Central memory CD8-positive, alpha-beta T cell (primary cell): ENCODE data around the gene TSPAN11.

Source experiments
- ATAC-seq: fragments of 150-1000 bp; cut with Tn5 transposase; replicated peaks from 2 replicates; pipeline ENCODE4 v1.10.0; 2022; ENCODE audit warnings: mild to moderate bottlenecking, moderate FRiP score, moderate number of reproducible peaks; ENCODE audit not compliant: poor library complexity, severe bottlenecking; ENCODE audit errors: extremely low read depth
- DNase-seq, 2 donors: peaks; one replicate each; pipeline ENCODE4 v3.0.0; 2021; ENCODE audit warnings: low spot score in 2 of 2
- H3K27ac Mint-ChIP-seq: one replicate; pipeline ENCODE4 v1.8.0; 2022; ENCODE audit warnings: low read depth, mild to moderate bottlenecking, moderate library complexity, mixed read lengths
- H3K27me3 Mint-ChIP-seq: one replicate; pipeline ENCODE4 v1.8.0; 2022; ENCODE audit warnings: mixed read lengths
- H3K36me3 Mint-ChIP-seq: one replicate; pipeline ENCODE4 v1.8.0; 2022; ENCODE audit warnings: mild to moderate bottlenecking, moderate library complexity, mixed read lengths; ENCODE audit not compliant: insufficient read depth
- H3K4me1 Mint-ChIP-seq: one replicate; pipeline ENCODE4 v1.8.0; 2022; ENCODE audit warnings: mixed read lengths
- H3K4me3 Mint-ChIP-seq: one replicate; pipeline ENCODE4 v1.8.0; 2022; ENCODE audit warnings: mild to moderate bottlenecking, moderate library complexity, mixed read lengths
- H3K9me3 Mint-ChIP-seq: one replicate; pipeline ENCODE4 v1.8.0; 2022; ENCODE audit warnings: mixed read lengths

Gene TSPAN11

DNA sequence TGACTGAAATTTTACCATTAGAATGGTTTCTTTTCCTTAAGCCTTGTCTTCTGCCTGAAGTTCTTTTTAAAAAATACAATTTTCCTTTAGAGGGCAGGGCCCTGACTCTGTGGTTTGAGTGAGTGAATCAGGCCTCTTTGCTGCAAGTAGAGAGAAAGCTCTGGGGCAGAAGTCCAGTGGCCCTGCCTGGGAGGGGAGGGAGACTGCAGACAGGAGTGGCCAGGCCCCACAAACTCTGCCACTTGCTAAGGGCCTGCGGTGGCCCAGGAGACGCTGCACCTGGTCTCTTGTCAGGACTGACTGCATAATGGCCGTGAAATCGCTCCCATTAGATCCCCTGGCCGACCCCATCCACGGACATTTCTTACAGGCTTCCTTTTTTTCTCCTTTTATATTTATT lies 25.5 kb downstream of the TSPAN11 start:
- DNase-seq (no peak), ATAC-seq (no peak)
- H3K27me3 Mint-ChIP-seq = peaks cover 32% of the 10 kb centered on the region
- H3K4me1 Mint-ChIP-seq = peaks cover 5% of the 10 kb centered on the region
- no peak overlapping the region for H3K27ac Mint-ChIP-seq
- H3K36me3 Mint-ChIP-seq = no peaks in the 10 kb centered on the region
- no peak overlapping the region for H3K4me3 Mint-ChIP-seq
- no peaks in the 10 kb centered on the region for H3K9me3 Mint-ChIP-seq

DNA sequence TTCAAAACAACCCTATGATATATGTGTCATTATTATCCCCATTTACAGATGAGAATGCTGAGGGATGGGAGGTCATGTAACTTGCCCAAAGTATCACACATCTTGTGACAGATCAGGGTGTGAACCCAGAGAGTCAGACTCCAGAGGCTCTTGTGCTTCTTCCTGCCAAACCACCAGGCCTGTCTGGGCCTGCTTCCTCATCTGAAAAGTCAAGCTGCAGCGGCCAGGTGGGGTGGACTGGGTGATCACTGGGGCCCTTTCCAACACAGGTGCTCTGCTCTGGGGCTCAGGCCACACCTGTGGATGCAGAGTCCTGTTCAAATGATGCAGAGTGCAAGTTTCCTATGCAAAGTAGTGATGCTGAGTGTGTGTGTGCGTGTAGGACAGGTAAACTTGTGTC lies 26.7 kb downstream of the TSPAN11 start:
- Mint-ChIP-seq H3K4me1 (peaks cover 5% of the 10 kb centered on the region), H3K27me3 (peaks cover 40% of the 10 kb centered on the region), H3K9me3 (no peaks in the 10 kb centered on the region), H3K27ac (no peak overlapping the region), H3K36me3 (no peaks in the 10 kb centered on the region), H3K4me3 (no peak overlapping the region)
- DNase-seq (no peak), ATAC-seq (no peak)

GRCh38 chr12:30953951-30954751 lies 27.6 kb downstream of the TSPAN11 start:
- Mint-ChIP-seq H3K27me3 (peaks cover 42% of the 10 kb centered on the region), H3K4me3 (no peak overlapping the region), H3K4me1 (peaks cover 5% of the 10 kb centered on the region), H3K27ac (no peak overlapping the region), H3K36me3 (no peaks in the 10 kb centered on the region), H3K9me3 (no peaks in the 10 kb centered on the region)
- DNase-seq = no peak
- no peak for ATAC-seq

DNA sequence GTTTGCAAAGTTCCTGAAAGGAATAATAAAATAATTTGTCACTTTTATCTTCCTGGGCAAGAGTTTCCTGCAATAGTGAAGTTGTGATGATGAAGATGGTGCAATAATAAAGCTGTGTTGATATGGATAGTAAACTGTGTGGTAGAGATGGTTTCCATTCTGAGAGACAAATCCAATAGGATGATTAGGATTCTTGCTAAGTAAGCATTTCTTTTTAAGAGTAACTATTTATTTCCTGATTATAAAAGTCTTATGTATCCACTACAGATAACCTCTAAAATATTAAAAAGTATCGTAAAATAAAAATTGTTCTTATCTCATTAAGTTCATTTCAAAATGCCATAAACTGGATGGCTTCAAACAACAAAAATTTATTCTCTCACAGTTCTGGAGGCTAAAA lies 28.7 kb downstream of the TSPAN11 start:
- ATAC-seq = no peak
- Mint-ChIP-seq H3K36me3 (no peaks in the 10 kb centered on the region), H3K27me3 (peaks cover 42% of the 10 kb centered on the region), H3K4me3 (no peak overlapping the region), H3K9me3 (no peaks in the 10 kb centered on the region), H3K4me1 (peaks cover 5% of the 10 kb centered on the region), H3K27ac (no peak overlapping the region)
- DNase-seq = no peak

DNA sequence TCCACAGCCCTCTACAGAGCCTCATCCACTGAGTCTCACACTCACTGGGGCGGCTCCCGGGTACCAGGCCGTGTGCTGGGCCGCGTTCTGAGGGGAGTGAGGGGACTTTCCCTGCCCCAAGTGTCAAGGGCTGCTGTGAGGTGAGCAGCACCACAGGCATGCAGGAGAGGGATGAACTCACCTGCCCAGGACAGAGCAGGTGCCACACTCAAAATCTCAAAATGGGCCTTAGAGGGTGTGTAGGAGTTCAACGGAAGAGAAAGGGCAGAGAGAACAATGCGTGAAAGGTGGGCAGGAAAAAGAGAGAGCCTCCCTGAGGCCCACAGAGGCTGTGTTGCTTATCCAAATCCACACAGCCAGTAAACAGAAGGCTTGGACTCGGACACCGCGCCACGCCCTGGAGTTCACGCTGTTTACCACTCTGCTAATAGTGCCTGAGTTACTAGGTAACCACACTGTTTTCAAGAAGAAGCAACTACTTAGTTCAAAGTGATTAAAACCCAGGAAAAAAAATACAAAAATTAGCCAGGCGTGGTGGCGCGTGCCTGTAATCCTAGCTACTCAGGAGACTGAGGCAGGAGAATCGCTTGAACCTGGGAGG lies 32.7 kb downstream of the TSPAN11 start:
- Mint-ChIP-seq H3K36me3 (no peaks in the 10 kb centered on the region), H3K27ac (no peak overlapping the region), H3K4me1 (no peaks in the 10 kb centered on the region), H3K9me3 (no peaks in the 10 kb centered on the region), H3K27me3 (peaks cover 33% of the 10 kb centered on the region), H3K4me3 (no peak overlapping the region)
- no peak for ATAC-seq
- DNase-seq = no peak

DNA sequence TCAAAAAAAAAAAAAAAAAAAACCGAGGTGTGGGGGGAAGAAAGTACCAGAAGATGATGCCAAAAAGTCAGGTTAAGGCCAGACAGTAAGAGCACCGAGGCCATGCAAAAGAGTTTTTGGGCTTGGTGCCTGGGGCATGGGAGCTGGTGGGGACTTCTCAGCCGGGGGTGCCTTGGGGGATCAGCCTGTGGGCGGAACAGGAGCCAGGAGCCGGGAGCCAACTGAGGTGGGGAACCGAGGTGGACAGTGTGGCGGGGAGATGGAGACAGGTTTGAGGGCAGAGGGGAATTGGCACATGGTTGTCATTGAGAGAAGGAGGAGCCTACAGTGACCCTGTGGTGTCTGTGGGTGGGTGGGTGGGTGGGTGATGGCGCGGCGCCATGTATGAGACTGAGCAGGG lies 33.2 kb downstream of the TSPAN11 start:
- peaks cover 33% of the 10 kb centered on the region for H3K27me3 Mint-ChIP-seq
- no peak for DNase-seq
- H3K27ac Mint-ChIP-seq = no peak overlapping the region
- no peak overlapping the region for H3K4me3 Mint-ChIP-seq
- no peaks in the 10 kb centered on the region for H3K4me1 Mint-ChIP-seq
- ATAC-seq = no peak
- H3K9me3 Mint-ChIP-seq = no peaks in the 10 kb centered on the region
- H3K36me3 Mint-ChIP-seq = no peaks in the 10 kb centered on the region

DNA sequence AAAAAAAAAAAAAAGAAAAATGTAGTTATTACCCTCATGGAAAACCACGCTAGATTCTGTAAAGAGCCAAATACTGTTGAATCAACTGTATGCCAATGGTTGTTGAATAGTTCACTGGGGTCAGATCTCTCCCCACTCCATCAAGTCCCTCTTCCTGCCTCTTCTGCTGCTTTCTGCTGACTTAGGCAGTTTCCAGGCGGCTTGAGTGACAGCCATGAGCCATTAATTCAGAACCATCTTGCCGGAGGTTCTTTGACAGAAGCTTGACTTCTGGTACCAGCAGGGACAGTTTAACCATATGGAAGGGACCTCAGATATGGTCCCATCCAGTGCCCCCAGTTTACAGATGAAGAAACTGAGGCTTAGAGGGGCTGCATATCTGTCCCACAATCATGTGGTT lies 34.5 kb downstream of the TSPAN11 start:
- Mint-ChIP-seq H3K27ac (no peak overlapping the region), H3K36me3 (peaks cover 2% of the 10 kb centered on the region), H3K4me1 (no peaks in the 10 kb centered on the region), H3K4me3 (no peak overlapping the region), H3K27me3 (peaks cover 43% of the 10 kb centered on the region), H3K9me3 (no peaks in the 10 kb centered on the region)
- no peak for ATAC-seq
- no peak for DNase-seq

DNA sequence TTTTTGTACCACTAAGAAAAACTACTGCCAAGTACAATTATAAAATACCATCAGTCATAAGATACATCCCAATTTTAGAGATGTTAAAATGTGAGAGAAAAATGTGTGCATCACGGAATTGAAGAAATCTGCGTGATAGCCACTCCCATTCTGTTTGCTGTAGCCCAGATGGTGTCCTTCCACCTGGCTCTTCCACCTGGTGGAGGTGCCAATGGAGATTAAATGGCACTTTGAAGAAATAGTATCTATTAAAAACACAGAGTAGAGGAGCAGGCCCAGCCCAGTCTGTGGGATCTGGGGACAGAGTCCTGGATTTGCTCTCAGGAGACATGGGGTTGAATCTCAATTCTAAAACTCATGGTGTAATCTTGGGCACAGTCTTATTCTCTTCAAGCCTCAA lies 35.5 kb downstream of the TSPAN11 start:
- H3K4me3 Mint-ChIP-seq = no peak overlapping the region
- DNase-seq (no peak), ATAC-seq (no peak)
- no peaks in the 10 kb centered on the region for H3K9me3 Mint-ChIP-seq
- H3K4me1 Mint-ChIP-seq = no peaks in the 10 kb centered on the region
- peaks cover 2% of the 10 kb centered on the region for H3K36me3 Mint-ChIP-seq
- peaks cover 50% of the 10 kb centered on the region for H3K27me3 Mint-ChIP-seq
- no peak overlapping the region for H3K27ac Mint-ChIP-seq

GRCh38 chr12:30963709-30964564 lies 37.4 kb downstream of the TSPAN11 start:
- ATAC-seq (no peak), DNase-seq (no peak)
- H3K9me3 Mint-ChIP-seq = no peaks in the 10 kb centered on the region
- H3K4me3 Mint-ChIP-seq = no peak overlapping the region
- H3K27ac Mint-ChIP-seq = no peak overlapping the region
- no peaks in the 10 kb centered on the region for H3K4me1 Mint-ChIP-seq
- H3K27me3 Mint-ChIP-seq = peaks cover 36% of the 10 kb centered on the region
- H3K36me3 Mint-ChIP-seq = peaks cover 2% of the 10 kb centered on the region

DNA sequence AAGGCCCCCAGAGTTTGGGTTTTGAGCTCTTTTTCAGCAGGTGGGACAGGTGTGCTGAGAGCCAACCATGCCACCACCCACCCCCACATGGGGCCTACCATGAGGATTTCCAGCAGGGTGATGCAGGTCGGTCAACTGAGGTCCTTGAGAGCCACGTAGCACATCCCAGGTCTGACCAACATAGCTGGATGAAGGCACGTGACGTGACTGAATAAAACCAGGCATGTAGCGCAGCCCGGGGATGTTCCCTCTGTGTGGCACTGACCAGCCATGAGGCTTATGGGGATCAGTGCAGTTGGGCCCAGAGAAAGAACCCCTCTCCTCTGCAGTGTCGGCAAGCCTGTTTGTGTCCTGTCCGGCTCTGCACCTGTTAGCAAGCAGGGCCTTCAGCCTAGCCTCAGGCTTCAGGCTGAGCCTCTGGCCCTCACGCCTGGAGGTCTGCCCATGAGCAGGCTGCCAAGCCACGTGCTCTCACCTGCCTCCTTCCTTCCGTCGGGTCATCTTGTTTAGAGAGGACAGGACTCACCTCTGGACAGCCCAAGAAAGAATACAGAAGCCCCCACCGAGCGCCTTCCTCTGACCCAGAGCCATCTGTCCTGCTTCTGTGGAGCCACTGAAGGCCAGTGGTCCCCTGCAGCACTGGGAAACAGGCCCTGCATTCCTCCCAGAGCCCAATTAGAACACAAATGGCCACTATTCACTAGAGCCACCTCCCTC lies 38.5 kb downstream of the TSPAN11 start:
- Mint-ChIP-seq H3K36me3 (peaks cover 4% of the 10 kb centered on the region), H3K9me3 (no peaks in the 10 kb centered on the region)
- no peak for ATAC-seq

DNA sequence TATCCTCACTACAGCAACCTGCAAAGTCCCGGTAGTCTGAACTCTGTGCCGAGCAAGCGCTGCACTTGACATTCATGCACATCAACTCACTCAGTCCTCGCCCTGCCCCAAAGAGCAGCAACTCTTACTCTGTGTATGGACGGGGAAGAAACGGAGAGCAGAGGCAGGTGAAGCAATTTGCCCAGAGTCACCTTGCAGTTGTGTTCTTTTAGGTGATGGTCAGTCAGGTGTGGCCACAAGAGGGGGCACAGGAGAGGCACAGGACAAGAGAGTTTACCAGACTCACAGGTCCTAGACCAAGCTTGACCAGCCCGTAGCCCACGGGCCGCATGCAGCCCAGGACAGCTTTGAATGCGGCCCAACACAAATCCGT lies 39.1 kb downstream of the TSPAN11 start:
- ATAC-seq = no peak
- Mint-ChIP-seq H3K4me1 (no peaks in the 10 kb centered on the region), H3K4me3 (no peak overlapping the region), H3K9me3 (no peaks in the 10 kb centered on the region), H3K36me3 (peaks cover 4% of the 10 kb centered on the region), H3K27me3 (peaks cover 28% of the 10 kb centered on the region), H3K27ac (no peak overlapping the region)
- no peak for DNase-seq

More for the DNA sequence above, 38.5 kb downstream of the TSPAN11 start:
- H3K4me3 Mint-ChIP-seq = no peak overlapping the region
- no peaks in the 10 kb centered on the region for H3K4me1 Mint-ChIP-seq
- peaks cover 28% of the 10 kb centered on the region for H3K27me3 Mint-ChIP-seq
- no peak overlapping the region for H3K27ac Mint-ChIP-seq
- DNase-seq = no peak

GRCh38 chr12:30967026-30967425 lies 40.5 kb downstream of the TSPAN11 start:
- no peaks in the 10 kb centered on the region for H3K9me3 Mint-ChIP-seq
- no peak overlapping the region for H3K4me3 Mint-ChIP-seq
- H3K27me3 Mint-ChIP-seq = peaks cover 39% of the 10 kb centered on the region
- no peaks in the 10 kb centered on the region for H3K4me1 Mint-ChIP-seq
- no peak for ATAC-seq
- DNase-seq = no peak
- H3K36me3 Mint-ChIP-seq = peaks cover 4% of the 10 kb centered on the region
- no peak overlapping the region for H3K27ac Mint-ChIP-seq
